ENCODE measurements around the gene INSR.
A peak's percentile ranks its signal among the peaks of the same experiment; 100 is the strongest.
"Not testable (repeated sequence)": the region's sequence is repeated elsewhere in the genome, so short reads cannot be mapped to it uniquely, and the experiment has no call there.

The INSR gene

DNA sequence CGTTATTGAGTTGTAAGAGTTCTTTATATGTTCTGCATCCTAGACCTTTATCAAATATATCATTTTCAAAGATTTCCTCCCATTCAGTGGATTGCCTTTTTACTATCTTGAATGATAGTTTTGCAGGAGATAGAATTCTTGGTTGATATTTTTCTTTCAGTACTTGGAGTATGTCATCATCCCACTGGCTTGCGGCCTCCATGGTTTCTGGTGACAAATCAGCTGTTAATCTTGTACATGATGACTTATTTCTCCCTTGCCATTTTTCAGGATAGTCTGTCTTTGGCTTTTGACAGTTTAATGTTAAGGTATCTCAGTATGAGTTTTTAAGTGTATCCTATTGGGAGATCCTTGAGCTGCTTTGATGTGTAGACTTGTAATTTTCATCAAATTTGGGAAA, 216.2 kb downstream of the INSR start:
- no peak for DNase-seq

- no peak for DNase-seq
These were observed 218.1 kb downstream of the INSR start for GRCh38 chr19:7076151-7076550.

DNA sequence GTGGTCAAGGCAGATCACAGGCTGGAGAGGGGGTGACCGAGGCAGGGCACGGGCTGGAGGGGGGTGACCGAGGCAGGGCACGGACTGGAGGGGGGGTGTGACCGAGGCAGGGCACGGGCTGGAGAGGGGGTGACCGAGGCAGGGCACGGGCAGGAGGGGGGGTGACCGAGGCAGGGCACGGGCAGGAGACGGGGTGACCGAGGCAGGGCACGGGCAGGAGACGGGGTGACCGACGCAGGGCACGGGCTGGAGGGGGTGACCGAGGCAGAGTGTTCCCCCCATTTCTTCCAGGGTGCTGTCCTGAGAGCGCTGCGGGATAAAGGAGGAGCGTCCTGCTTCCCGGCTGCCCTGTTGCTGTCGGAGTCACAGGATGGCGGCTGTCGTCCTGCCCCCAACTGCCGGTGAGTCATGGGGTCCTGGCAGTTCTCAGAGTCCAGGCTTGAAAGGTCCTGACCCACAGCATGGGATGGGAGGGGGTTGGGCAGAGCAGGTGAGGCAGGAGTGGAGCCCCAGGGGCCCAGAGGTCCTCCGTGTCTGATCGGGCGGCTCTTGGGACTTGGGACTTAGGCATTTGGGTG, 219.4 kb downstream of the INSR start:
- DNase-seq: no peak

GRCh38 chr19:7072541-7072940, 221.7 kb downstream of the INSR start:
- no peak for DNase-seq

DNA sequence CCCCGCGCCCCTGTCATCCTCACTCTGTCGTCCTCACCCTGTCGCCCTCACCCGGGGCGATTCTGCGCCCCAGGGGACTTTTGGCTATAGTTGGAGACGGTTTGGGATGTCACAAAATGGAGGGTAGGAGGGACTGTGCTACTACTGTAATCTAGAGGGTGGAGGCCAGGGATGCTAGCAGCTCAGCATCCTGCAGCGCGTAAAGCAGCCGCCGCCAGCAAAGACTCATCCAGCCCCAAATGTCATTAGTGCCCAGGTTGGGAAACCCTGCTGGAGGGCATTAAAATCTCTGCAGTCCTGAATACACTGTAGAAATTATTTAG, 224.3 kb downstream of the INSR start:
- DNase-seq: no peak

- peak; percentile 61 for DNase-seq
These were observed 224.9 kb downstream of the INSR start, which contains the start of gene ZNF557 for GRCh38 chr19:7069042-7069903. Gene ZNF557 (plus strand): TSS chr19:7069703. CDS start chr19:7075075, 5,372 bp downstream.

GRCh38 chr19:7068599-7068998, 225.6 kb downstream of the INSR start:
- DNase-seq: no peak

DNA sequence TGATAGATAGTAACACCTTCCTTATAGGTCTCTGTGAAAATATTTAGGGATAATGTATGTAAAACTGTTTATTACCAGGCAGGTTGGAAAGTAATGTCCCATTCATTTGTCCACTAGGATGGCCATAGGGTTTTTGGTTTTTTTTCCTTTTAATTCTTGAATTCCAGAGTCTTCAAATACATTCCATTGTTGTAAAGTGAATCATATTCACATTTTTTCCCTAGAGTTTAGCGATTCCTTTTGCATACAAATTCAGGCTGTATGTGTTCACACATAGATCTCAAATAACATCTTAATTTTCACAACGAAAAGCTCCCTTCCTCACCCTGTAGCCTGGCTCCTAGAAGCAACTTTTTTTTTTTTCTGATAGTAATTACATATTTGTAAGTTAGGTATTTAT, 226.5 kb downstream of the INSR start:
- no peak for DNase-seq

GRCh38 chr19:7067122-7067521, 227.1 kb downstream of the INSR start:
- DNase-seq: not testable (repeated sequence)

GRCh38 chr19:7063764-7064418, 230.3 kb downstream of the INSR start:
- DNase-seq: no peak

GRCh38 chr19:7063339-7063738, 230.9 kb downstream of the INSR start:
- no peak for DNase-seq

Data from cortex of kidney (tissue), 1 donor.